Suppressor macrophage treated with lipopolysaccharide for 4 hours (primary cell): ENCODE measurements around the gene CDK1.

Experiments
- DNase-seq: peaks from one replicate; pipeline ENCODE4 v3.0.0-alpha.2; 2020

The CDK1 gene

DNA sequence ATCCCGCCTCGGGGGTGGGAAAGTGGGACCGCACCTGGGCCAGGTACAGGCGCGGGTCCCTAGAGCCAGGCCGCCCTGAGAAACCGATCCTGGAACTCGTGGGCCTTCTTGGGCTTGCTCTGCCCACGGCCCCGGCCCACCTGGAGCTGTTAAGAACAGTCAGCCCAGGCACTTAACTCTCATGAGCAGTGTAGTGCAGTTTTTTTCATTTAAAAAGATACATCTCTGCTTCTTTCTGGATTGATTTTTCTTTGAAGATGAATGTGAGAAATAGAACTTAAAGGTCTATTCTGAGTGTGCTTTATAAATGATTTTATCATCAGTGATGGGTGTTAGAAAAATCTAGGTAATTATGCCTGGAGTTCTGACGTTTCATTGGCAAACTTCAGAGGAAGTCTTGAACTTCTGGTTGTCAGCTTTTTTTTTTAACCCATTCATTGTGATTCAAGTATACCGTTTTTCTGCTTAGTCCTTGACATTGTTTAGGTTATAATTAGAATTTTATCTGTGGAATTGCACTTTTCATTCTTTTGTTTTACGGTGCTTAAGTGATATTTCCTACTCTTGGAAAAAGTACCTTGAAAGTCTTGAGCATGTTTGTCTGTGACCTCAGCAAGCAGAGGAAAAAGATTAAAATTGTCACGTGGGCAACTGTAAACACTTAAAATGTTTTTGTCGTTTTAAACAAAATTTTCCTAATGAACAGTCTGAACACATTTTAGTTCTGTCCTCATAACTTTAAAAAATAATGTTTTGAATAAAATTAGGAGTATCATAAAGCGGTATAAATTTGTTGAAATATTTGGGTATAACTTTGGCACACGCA is 906 bp downstream of the CDK1 start:
- peak; percentile 4 for DNase-seq

DNA sequence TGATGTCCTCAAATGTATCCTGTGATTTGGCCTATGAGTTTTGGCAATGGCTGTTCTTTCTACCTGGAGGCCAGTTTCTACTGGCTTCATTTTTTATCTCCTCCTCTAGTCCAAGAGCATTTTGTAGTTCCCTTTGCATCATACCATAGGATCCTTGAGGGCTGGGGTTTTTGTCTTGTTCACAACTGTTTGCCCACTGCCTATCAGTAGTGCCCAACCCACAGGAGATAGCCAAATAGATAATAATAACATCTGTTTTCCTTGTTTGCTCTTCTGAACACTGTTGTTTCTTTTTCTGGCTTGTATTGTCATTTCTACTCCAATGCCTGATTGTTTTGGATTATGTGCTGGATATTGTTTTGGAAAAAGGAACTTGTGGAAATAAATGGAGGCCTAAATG is 3.4 kb downstream of the CDK1 start:
- no peak for DNase-seq

DNA sequence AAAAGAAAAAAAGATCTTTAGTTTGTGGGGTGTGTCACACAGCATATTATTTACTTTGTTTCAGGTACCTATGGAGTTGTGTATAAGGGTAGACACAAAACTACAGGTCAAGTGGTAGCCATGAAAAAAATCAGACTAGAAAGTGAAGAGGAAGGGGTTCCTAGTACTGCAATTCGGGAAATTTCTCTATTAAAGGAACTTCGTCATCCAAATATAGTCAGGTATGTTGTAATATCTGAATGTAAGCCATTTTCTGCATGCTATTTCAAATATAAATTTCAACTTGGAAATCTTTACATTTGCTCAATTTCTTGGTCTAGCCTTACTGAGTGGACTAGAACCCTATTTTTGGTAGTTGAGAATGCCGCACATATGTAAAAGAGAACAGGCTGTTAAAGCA is 6.4 kb downstream of the CDK1 start:
- DNase-seq: peak; percentile 49

DNA sequence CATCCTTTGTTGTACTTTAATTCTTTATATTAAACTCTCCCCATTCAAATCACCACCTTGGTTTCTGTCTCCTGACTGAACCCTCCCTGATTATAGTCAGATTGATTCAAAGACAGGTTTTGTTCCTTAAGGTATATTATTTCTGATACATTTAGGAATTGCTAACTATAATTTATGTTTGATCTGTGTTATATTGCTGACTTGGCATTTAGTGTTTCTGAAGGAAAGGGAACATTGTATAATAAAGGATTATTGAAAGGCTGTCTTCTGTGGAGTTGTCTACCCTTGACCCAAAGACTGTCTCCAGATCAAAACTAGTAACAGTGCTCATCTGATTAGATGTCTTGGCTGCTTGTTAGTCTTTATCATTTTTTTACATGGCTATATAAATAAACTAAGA is 10.3 kb downstream of the CDK1 start:
- no peak for DNase-seq

DNA sequence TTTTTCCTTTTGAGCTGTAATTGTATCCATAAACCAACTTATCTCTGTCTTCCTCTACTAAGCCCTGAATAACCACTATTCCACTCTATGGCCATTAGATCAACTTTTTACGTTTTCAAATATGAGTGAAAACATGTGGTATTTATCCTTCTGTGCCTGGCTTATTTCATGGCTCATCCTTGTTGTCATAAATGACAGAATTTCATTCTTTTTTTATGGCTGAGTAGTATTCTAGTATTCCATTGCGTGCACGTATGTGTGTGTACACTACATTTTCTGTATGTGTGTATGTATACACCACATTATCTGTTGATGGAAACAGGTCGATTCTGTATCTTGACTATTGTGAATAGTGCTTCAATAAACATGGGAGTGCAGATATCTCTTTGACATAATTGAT is 11.1 kb downstream of the CDK1 start:
- no peak for DNase-seq

DNA sequence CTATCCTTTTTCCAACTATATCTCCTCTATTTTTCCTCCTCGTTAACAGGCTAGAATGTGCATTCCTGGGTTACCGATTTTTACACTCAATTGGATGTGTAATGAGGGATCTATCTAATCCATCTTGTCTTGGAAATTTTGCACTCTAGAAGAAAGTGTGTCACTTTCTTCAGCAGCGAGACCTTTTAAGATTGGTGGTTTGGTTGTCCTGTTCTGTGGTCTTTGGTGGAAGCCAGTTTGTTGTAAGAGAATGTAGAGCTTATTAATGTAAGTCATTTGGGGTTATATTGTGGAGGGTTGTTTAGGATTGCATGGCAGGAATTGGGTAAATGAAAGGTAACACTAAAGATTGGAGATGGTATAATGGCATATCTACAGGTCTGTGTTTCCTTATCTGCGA is 16.7 kb downstream of the CDK1 start:
- no peak for DNase-seq

DNA sequence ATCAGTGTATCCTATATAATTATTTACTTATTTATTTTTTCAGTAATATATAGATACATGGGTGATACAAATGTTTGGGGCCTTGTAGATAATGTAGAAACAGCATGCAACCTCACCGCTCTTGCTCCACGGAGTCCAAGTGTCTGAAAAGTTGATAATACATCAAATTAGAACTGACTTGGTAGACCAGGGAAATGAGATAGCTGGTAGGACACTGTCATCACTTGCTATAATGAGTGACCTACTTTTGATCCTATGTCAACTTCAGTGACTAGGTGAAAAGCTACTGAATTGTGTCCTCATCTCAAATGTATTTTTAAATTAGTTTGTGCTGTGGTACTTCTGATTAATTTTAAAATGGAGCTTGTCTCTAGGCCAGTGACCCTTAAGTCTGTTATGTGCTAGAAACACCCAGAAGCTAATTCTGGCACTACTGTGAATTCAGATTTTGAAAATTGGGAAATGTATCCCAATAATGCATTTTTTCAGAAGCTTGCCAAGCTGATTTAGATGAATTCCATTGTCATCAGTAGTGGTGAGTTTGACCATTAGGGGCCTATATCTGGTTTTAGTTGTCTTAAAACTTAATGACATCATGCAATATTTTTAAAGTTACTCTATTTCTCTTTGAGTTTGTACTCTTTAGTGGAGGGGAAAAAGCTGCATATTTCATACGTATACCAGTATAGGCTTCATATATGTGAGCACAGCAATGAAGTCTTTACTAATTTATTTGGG is 17.4 kb downstream of the CDK1 start:
- no peak for DNase-seq

DNA sequence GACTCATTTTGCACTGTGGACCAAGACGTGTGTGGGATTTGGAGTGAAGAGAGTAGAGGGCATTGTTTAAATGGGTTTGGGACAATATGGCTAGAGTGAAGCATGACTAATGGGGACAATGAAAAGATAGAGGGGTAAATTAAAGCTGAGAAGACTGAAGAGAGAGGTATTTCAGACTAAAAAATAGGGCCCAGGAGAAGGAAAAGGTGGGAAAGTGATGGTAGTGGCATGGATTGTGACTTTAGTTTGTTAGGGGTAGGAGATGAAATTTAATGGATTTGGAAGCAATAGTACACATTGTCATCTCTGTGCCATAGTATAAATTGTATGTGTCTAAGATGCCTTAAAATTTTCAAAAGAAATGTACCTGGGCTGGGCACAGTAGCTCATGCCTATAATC is 18.2 kb downstream of the CDK1 start:
- DNase-seq: no peak

DNA sequence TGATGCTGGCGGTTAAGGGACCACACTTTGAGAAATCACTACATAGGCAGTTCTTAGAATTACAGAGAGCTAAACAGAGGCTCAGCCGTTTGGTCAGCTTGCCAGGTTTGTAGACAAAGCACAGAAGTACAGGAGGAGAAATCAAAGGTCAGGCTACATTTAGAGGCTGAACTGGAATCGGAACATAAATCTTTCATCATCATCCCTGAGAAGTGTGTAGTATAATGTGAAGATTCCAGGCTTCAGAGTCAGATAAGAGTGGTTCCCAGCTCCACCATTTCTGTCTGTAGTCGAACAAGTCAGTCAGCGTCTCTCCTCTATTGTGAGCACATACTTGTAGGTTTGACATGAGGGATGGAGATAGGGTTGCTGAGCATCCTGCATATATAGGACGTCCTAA is 18.9 kb downstream of the CDK1 start:
- no peak for DNase-seq

DNA sequence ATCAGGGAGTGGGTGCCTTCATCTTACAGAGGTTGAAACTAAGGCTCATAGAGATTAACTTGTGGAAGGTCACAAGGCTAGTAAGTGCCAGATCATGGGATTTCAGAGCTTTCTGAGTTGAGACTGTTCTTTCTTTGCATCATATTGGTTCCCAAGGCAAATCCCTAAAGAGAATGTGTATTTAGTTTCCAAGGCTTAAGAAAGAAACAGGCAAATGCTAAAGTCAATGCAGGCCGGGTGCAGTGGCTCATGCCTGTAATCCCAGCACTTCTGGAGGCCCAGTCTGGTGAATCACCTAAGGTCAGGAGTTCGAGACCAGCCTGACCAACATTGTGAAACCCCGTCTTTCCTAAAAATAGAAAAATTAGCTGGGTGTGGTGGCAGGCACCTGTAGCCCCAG is 19.8 kb downstream of the CDK1 start:
- no peak for DNase-seq

DNA sequence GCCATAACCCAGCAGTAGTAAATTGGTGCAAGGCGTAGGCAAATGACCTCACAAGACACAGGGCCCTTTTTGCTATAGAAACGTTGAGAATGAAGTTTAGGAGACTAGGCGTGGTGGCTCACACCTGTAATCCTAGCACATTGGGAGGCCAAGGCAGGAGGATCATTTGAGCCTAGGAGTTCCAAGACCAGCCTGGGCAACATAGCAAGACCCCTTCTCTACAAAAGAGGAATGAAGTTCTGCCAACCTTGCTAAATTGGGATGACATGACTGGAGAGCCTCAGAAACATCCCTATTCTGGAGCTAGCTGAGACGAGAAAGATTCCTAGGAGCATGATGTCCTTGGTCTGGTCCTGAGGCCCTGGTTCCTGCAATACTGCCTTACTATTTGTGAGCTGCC is 20.6 kb downstream of the CDK1 start:
- no peak for DNase-seq

DNA sequence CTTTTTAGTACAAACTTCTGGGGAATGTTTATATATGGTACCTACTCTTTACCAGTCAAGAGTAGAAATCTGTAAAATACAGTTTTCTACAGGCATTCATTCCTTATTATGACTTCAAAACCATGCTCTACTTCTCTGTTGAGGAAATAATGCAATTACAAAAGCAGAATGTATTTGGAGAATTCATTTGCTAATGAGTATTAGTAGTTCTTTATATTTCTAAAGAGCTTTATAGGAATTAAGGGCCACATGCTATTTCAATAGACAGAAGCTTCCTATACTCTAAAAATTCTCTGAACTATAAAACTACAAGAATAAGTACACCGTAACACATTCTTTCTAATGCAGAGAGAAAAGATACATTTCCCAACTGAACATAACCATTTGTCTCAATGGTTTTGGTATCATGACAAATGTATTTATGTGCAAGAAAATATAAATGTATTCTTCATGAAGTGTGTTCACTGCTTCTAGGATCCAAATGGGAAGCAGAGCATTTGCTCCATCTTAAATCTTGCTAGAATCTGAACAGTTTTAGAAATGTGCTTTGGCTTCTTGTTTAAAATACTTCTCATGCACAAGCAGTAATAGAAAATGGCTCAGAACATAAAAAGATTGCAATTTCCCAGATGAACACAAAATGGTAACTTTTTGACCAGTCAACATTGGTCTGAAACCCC is 21.8 kb downstream of the CDK1 start:
- DNase-seq: no peak

DNA sequence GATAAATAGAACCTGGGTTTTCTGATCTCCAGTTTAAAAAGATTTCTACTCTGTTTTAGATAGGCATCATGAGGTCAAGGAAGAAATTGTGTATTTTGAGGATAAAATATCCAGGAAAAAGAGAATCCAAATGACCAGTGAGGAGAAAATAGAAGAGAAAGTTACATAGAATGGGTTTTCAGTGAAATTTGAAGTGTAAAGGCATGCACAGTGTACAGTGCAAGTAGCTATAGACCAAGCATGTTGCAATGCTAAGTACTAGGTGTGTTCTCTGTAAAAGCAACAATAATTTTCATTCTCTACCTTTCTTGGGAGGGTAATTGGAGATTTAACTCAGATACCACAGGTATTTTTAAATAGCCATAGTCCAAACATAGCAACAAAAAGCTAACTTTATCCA is 22.6 kb downstream of the CDK1 start:
- DNase-seq: no peak

DNA sequence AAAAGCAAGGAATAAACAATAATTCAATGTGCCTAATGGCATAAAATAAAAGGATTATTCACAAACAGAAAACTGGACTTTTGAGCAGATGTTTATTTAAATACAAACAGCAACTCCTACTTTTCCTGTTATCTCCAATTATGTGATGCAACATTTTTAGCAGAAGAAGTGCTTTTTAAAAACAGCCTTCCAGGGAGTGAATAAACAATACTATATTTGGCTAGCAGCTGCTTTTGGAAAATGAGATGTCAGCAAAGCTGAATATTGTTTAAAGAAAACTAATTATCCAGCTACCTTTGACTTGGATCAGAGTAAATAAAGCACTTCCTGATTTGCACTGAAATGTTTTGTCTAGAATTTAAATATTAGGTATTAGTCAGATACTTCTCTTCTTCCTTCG is 23.2 kb downstream of the CDK1 start:
- no peak for DNase-seq

DNA sequence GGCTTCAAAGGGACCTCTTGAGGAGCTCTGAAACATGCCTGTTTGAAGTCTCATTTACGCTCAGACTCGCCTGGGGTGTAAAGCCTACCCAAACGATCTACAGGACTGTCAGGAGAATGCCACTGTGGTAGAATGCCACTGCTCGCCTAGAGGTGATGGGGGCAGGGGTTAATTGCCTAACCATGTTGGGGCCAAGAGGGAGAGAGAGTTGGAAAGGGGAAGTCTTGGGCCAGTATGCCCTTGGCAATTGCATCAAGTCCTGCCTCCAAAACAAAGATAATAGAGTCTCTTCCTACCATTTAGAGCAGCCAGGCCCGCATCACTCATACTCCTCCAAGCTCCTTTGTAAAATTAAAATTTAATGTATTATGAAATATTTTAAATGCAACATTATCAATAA is 25.2 kb downstream of the CDK1 start:
- DNase-seq: no peak

DNA sequence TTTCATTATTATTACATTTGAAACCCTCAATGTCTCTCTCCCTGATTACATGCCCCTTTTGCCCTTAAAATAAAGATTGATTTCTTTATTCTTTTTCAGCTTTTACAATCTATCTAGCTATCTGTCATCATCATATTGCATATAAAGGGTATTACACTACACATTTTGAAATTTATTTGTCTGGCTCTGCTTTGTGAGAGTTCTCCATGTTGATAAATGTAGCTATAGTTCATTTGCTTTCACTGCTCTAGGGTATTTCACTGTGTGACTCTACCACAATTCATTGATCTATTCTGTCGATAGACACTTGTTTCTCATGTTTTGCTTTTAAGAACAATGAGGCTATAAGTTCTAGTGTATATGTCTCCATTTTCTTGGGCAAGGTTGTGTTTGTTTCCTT is 25.6 kb downstream of the CDK1 start:
- DNase-seq: no peak

DNA sequence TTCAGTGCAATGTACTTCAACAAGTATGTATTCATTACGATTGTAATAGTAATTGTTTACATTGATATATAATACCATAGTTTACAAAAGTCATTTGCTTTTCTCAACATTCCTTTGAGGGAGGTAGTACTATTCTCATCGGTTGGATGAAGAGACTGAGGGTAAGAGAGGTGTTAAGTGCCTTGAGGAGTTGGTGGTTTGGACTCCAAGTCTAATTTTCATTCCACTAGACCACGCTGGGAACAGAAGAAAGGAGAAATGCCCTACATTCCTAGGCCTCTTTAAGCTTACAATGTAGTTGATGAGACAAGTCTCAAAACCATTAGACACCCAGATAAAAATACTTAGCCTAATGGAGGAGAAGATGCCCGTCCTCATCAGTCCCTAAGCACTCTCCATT is 28.6 kb downstream of the CDK1 start:
- DNase-seq: no peak

DNA sequence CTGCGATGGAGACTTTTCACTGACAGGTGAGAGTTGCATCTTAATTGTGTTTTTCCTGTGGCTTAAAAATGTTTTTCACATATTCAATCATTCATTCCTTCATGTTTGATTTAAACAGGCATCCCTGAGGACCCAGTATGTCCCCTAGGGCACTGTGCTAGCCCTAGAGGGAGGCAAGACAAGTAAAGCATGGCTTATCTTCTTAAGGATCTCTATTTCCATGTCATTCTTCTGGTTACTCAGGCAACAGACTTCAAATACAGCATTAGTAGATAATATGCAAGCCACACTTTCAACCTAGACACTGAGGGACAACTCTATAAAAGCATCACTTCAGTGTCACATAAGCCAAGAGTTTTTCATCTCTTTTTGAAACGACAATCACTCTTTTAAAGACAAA is 29.2 kb downstream of the CDK1 start:
- no peak for DNase-seq

DNA sequence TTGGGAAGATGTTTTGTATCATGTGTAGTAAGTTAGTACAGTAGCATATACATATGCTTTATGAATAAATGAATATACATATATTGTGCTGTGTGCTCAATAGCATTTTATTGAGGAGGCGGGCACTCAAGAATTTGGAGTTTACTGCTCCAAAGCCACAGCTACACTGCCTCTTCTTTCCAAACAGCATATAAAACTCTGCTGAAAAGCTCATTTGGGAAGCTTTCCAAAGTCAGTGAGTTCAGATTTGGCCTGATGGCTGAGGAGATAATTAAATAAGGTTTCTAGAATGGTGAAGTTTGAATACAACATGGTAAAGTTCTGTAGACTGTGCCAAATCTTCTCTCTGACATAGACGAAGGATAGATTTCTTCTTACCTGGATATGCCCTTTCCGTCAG is 29.8 kb downstream of the CDK1 start:
- no peak for DNase-seq

DNA sequence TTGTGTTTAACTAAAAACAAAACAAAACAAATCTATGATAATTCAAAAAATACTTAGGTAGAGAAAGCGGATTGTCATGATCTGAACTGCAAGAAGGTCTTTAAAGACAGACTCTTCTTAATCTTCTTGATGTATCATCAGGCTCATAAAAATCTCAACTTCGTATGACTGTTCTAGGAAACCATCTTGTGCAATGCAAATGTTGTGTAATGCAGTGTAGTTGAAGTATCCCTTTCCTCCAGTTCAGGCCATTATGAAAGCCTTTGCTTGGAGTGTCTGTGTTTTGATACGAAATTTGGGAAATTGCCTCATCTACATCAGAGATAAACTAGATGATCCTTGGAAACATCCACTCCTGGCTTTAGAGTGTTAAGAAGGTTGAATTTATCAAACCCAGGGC is 30.9 kb downstream of the CDK1 start:
- peak; percentile 88 for DNase-seq

DNA sequence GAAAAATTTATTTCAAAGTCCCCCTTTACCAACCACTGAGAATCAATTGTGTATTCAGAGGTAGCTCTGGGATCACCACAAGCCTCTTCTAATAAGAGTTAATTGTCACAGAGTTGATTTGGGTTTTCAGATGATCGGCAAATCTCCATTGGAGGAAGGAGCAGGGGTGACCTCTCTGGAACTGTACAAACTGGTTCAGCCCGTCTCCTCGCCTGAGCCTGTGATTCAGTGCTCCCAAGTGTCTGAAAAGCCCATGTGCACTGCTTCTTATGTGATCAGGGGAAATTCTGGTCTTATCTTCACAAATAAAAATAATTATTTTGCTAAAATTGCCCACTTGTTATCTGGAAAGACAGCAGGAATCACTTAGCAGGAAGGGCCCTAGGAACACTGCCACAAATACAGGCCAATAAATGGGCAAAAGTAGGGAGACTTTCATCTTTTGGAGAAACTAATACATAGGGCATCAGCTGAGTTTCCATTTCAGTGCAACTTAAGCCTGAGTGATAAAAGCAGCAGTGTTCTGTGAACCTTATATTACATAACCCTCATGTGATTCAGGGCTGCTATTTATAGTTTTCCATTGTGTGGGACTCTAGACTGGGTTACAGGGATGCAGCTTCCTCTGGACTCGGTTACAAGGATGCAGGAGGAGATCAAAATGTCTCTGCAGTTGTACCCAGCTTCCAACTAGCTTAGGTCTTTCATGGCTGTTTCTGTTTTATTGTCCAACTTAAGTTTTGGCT is 32.3 kb downstream of the CDK1 start:
- peak; percentile 48 for DNase-seq

DNA sequence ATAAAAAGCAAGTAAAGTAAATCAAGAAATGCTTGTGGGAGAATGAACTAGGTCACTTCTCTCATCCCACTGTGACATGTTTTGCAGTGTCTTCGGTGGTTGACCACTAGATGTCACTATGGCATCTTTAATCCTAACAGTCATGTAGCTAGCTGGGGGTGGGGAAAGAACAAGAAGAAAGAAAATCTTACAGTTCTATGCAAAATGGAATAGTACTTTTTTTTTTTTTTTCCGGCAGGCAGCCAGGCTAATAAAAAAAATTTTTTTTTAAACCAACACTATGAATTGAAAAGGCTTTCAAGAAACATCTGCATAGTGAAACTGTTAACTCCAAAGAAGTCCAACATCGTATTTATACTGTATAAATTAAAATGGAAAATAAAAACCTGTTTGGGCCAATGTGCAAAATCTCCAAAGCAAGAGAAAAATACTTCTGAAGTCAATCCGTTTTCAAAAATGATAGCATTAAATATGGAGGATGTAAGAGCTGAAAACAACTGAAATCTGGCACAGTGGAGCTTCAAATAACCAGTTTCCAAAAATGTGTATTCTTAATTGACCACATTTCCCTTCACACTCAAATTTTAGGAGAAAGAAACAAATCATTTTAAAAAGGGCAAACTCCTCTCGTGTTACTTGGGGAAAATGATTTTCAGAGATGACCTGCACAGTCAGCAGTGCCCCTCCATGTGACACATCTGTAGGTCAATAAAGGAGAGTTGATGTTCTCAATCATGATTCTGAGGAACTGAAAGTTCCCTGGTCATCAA is 38.5 kb downstream of the CDK1 start:
- peak; percentile 80 for DNase-seq

DNA sequence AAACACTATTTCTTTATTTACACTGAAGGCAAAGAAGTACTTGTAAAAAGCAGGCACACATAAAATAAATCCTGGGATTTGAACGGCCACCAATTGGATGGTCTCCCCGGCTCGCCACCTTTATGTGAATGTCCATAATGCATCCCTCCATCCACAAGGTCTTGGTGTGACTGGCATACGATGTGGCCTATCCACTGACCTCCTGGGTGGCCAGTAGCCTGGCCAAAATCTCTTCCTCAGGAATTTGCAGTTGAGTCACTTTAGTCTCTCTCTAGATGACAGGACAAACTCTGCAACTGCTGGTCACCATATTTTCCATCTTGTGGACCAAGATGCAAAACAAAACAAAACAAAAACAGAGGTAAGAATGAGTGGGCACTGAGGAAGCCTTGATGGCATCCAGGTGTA is 39.1 kb downstream of the CDK1 start:
- DNase-seq: no peak
